Activated CD4-positive, alpha-beta T cell treated with anti-CD3 and anti-CD28 coated beads, Interleukin-2, Interleukin-4, amounts not matched to agents 100 ng/mL and 50 ng/mL, durations not matched to agents 16 hours and 8 hours (primary cell): ENCODE data around the gene HPS5.

Experiments
- DNase-seq: peaks from one replicate; pipeline ENCODE4 v3.0.0-alpha.2; 2020; ENCODE audit warnings: low spot score

Gene HPS5

GRCh38 chr11:18235394-18236334, 86.3 kb downstream of the HPS5 start:
- no peak for DNase-seq

GRCh38 chr11:18233912-18234311, 88.0 kb downstream of the HPS5 start:
- DNase-seq = no peak

GRCh38 chr11:18230859-18231258, 91.1 kb downstream of the HPS5 start:
- DNase-seq = no peak

- DNase-seq = no peak
Measured at GRCh38 chr11:18229501-18229900, 92.4 kb downstream of the HPS5 start.
